ENCODE results near the gene KIAA0319L. TPM values are rescaled to one million over a fixed set of nuclear protein-coding genes. Genes with fewer than 3 reads are reported as not detected.

Gene KIAA0319L
- total RNA-seq, 1 experiment from 2014 or later, result 60.0 TPM

DNA sequence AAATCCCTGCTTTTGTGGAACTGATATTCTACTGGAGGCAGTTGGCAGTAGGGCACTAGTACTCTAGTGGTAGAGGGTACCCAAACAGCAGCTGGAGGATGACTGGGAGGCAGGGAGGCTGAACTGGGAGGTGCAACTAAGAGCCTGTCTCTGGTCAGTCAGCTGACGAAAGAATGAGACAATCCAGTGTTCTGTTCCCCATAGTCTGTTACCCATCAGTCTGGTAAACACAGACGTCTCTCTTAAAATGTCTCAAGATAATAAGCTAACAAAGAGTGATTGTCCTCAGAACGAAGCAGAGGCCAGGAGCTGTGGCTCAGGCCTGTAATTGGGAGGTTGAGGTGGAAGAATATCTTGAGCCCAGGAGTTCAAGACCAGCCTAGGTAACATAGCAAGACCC is 46.3 kb upstream of the KIAA0319L start:
- DNase-seq (ENCODE audit: low read depth, low spot score), result no peak
- Histone ChIP-seq H3K4me3 (ENCODE audit: low read depth in 2 of 2, low read length in 2 of 2) (no peak overlapping the region), H3K9me3 (ENCODE audit: control insufficient read depth, insufficient read depth, low read depth, low read length) (no peaks in the 10 kb centered on the region), H3K27me3 (ENCODE audit: control insufficient read depth, insufficient read depth, low read length) (no peaks in the 10 kb centered on the region), H3K36me3 (ENCODE audit: control insufficient read depth, insufficient read depth, low read length) (peaks cover 20% of the 10 kb centered on the region), H3K27ac (ENCODE audit: low read length) (no peak overlapping the region), H3K4me1 (ENCODE audit: control insufficient read depth, insufficient read depth, low read length) (no peaks in the 10 kb centered on the region)
- no peak for ATAC-seq
- ChIA-PET CTCF (interaction anchor here (0.6 kb wide), 1 partner anchor 9 kb away, joined by 5 read pairs; no protein-coding TSS in a partner anchor), POLR2A (interaction anchor here (0.6 kb wide), 1 partner anchor 90 kb away, joined by 10 read pairs; no protein-coding TSS in a partner anchor)
- intact Hi-C loops (cut with micrococcal nuclease; ENCODE audit: unreplicated experiment) (no loop called here), in situ Hi-C loops (cut with HindIII; ENCODE audit: low pct_unique_long_range_greater_than_20kb, low sequenced_read_pairs) (no loop called here)
- BruUV-seq (replicated peaks), result no TSS peak
- TF ChIP-seq REST (IDR thresholded peaks at IDR 0.05; ENCODE audit: insufficient read depth in 1 of 2, low read depth in 2 of 2, low read length in 1 of 2) (no peak), POLR2AphosphoS5 (IDR thresholded peaks at IDR 0.05; ENCODE audit: low read depth, low read length) (no peak), TCF7L2 (IDR thresholded peaks at IDR 0.05; ENCODE audit: low read depth, low read length) (no peak), CTCF (IDR thresholded peaks at IDR 0.05) (no peak), SIN3A (IDR thresholded peaks at IDR 0.05; ENCODE audit: borderline replicate concordance, insufficient read depth, low read depth, low read length) (no peak)

DNA sequence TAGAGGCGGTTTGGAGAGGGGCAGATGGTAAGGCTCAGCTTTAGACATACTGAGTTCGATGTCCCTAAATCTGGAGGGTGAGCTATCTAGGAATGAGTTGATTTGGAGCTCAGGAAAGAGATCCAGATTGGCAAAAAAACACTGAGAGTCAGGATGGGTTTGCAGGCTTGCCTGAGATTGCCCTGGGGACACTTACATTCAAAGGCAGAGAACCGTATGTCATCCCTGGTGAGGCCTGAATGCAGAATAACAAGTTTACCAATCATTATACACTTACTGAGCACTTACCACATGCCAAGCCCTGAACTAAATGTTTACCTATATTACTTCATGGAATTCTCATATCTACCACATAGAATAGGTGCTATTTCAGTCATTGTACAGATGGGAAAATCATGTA is 43.4 kb upstream of the KIAA0319L start:
- no peak for TF ChIP-seq REST (IDR thresholded peaks at IDR 0.05; ENCODE audit: insufficient read depth in 1 of 2, low read depth in 2 of 2, low read length in 1 of 2)
- TF ChIP-seq CTCF (IDR thresholded peaks at IDR 0.05), result no peak
- no peak for TF ChIP-seq SIN3A (IDR thresholded peaks at IDR 0.05; ENCODE audit: borderline replicate concordance, insufficient read depth, low read depth, low read length)
- TF ChIP-seq POLR2AphosphoS5 (IDR thresholded peaks at IDR 0.05; ENCODE audit: low read depth, low read length), result no peak
- TF ChIP-seq TCF7L2 (IDR thresholded peaks at IDR 0.05; ENCODE audit: low read depth, low read length), result no peak
- H3K27me3 ChIP-seq (ENCODE audit: control insufficient read depth, insufficient read depth, low read length), result no peaks in the 10 kb centered on the region
- no peaks in the 10 kb centered on the region for H3K9me3 ChIP-seq (ENCODE audit: control insufficient read depth, insufficient read depth, low read depth, low read length)
- H3K4me1 ChIP-seq (ENCODE audit: control insufficient read depth, insufficient read depth, low read length), result no peaks in the 10 kb centered on the region
- ChIA-PET CTCF (no interaction called here), POLR2A (no interaction called here)
- H3K4me3 ChIP-seq (ENCODE audit: low read depth in 2 of 2, low read length in 2 of 2), result no peak overlapping the region
- in situ Hi-C loops (cut with HindIII; ENCODE audit: low pct_unique_long_range_greater_than_20kb, low sequenced_read_pairs) (no loop called here), intact Hi-C loops (cut with micrococcal nuclease; ENCODE audit: unreplicated experiment) (no loop called here)
- no peak for ATAC-seq
- BruUV-seq (replicated peaks), result no TSS peak
- no peak for DNase-seq (ENCODE audit: low read depth, low spot score)
- peaks cover 17% of the 10 kb centered on the region for H3K36me3 ChIP-seq (ENCODE audit: control insufficient read depth, insufficient read depth, low read length)
- H3K27ac ChIP-seq (ENCODE audit: low read length), result no peak overlapping the region

Data from Panc1 (cell line).